ENCODE data around the gene TCTN2. TPM values are rescaled to one million over a fixed set of nuclear protein-coding genes. Genes with fewer than 3 reads are reported as not detected.

The TCTN2 gene
- polyA plus RNA-seq, 3 donors = 0.24 to 1.1 TPM; not detected in 1

DNA sequence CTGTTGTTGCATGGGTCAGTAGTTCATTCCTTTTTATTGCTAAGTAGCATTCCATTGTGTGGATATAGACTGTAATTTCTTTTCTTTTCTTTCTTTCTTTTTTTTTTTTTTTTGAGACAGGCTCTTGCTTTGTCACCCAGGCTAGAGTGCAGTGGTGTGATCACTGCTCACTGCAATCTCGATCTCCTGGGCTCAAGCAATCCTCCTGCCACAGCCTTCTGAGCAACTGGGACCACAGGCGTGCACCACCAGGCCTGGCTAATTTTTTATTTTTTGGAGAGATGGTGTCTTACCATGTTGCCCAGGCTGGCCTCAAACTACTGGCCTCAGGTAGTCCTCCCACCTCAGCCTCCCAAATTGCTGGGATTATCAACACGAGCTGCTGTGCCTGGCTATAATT lies 46.4 kb downstream of the TCTN2 start:
- Mint-ChIP-seq H3K9me3 (no peaks in the 10 kb centered on the region), H3K4me3 (no peak overlapping the region), H3K4me1 (peaks cover 20% of the 10 kb centered on the region), H3K27me3 (ENCODE audit: low read depth in 3 of 3) (peaks cover 0 to 7% (median 0%) of the 10 kb centered on the region in 3 donors), H3K27ac (peak overlapping the region in 2 of 7 donors; percentile 42 to 53), H3K36me3 (peaks cover 28 to 44% of the 10 kb centered on the region in 2 donors)
- H3K36me3 ChIP-seq (replicated peaks in 1 of 2; ENCODE audit: control insufficient read depth in 1 of 2, insufficient read depth in 2 of 2, low read length in 2 of 2) = peaks cover 15 to 37% of the 10 kb centered on the region in 2 donors
- intact Hi-C loops (cut with micrococcal nuclease) = no loop called here
- TF ChIP-seq, protein P1, sequence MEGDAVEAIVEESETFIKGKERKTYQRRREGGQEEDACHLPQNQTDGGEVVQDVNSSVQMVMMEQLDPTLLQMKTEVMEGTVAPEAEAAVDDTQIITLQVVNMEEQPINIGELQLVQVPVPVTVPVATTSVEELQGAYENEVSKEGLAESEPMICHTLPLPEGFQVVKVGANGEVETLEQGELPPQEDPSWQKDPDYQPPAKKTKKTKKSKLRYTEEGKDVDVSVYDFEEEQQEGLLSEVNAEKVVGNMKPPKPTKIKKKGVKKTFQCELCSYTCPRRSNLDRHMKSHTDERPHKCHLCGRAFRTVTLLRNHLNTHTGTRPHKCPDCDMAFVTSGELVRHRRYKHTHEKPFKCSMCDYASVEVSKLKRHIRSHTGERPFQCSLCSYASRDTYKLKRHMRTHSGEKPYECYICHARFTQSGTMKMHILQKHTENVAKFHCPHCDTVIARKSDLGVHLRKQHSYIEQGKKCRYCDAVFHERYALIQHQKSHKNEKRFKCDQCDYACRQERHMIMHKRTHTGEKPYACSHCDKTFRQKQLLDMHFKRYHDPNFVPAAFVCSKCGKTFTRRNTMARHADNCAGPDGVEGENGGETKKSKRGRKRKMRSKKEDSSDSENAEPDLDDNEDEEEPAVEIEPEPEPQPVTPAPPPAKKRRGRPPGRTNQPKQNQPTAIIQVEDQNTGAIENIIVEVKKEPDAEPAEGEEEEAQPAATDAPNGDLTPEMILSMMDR (IDR thresholded peaks at IDR 0.05) = no peak
- no CpG with 5 or more reads among the region's 3 CpGs for WGBS (ENCODE audit: insufficient coverage)
- peaks cover 28% of the 10 kb centered on the region for H3K79me2 ChIP-seq (ENCODE audit: insufficient read depth, low read length)
- no peak for DNase-seq
- peaks cover 19 to 20% of the 10 kb centered on the region in 2 donors for H3K4me1 ChIP-seq (ENCODE audit: control insufficient read depth in 1 of 2, insufficient read depth in 2 of 2, low read length in 2 of 2)
- no peak overlapping the region for H3K4me3 ChIP-seq (replicated peaks in 1 of 3; ENCODE audit: low read depth in 2 of 3, low read length in 3 of 3)
- H3K9me3 ChIP-seq (replicated peaks in 1 of 2; ENCODE audit: control insufficient read depth in 1 of 2, insufficient read depth in 1 of 2, low read length in 2 of 2) = no peaks in the 10 kb centered on the region
- no peak overlapping the region for H3K9ac ChIP-seq (ENCODE audit: insufficient read depth, low read length, poor library complexity, severe bottlenecking)
- H3K27me3 ChIP-seq (ENCODE audit: control insufficient read depth in 2 of 2, insufficient read depth in 2 of 2, low read length in 2 of 2) = no peaks in the 10 kb centered on the region
- no peak overlapping the region for H3K4me2 ChIP-seq (replicated peaks; ENCODE audit: extremely low read depth, low read length, poor library complexity, severe bottlenecking)
- H3K27ac ChIP-seq (ENCODE audit: low read depth in 1 of 2, low read length in 2 of 2) = no peak overlapping the region
- H2AFZ ChIP-seq (ENCODE audit: insufficient read depth, low read depth, low read length, poor library complexity, severe bottlenecking) = no peak overlapping the region
- H4K20me1 ChIP-seq (ENCODE audit: insufficient read depth, low read length) = peaks cover 5% of the 10 kb centered on the region

DNA sequence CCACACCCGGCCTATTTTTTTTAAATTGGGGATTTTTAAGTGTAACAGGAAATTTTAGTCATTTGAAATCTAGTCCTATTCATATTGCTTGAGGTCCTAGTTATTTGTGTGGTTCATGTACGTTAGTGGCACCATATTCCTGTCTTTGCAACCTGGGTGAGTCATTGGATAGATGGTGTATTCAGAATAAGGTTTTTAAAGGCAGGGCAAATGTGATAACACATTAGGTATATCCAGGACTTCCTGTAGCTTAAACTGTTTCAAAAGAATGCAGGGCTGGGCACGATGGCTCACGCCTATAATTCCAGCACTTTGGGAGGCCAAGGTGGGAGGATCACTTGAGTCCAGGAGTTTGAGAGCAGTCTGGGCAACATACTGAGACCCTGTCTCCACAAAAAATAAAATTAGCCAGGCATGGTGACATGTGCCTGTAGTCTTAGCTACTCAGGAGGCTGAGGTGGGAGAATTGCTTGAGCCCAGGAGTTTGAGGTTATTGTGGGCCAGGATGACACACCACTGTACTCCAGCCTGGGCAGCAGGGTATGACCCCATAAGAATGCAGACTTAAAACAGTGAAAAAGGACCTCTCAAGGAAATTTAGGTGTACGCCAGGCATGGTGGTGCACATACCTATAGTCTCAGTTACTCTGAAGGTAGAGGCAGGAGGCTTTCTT lies 49.4 kb downstream of the TCTN2 start:
- Histone ChIP-seq H3K4me1 (ENCODE audit: control insufficient read depth in 1 of 2, insufficient read depth in 2 of 2, low read length in 2 of 2) (peaks cover 0 to 2% of the 10 kb centered on the region in 2 donors), H2AFZ (ENCODE audit: insufficient read depth, low read depth, low read length, poor library complexity, severe bottlenecking) (no peak overlapping the region), H4K20me1 (ENCODE audit: insufficient read depth, low read length) (no peaks in the 10 kb centered on the region), H3K36me3 (replicated peaks in 1 of 2; ENCODE audit: control insufficient read depth in 1 of 2, insufficient read depth in 2 of 2, low read length in 2 of 2) (peaks cover 30 to 55% of the 10 kb centered on the region in 2 donors), H3K27ac (ENCODE audit: low read depth in 1 of 2, low read length in 2 of 2) (no peak overlapping the region), H3K79me2 (ENCODE audit: insufficient read depth, low read length) (peaks cover 11% of the 10 kb centered on the region), H3K27me3 (ENCODE audit: control insufficient read depth in 2 of 2, insufficient read depth in 2 of 2, low read length in 2 of 2) (no peaks in the 10 kb centered on the region), H3K9ac (ENCODE audit: insufficient read depth, low read length, poor library complexity, severe bottlenecking) (no peak overlapping the region), H3K4me3 (replicated peaks in 1 of 3; ENCODE audit: low read depth in 2 of 3, low read length in 3 of 3) (no peak overlapping the region), H3K4me2 (replicated peaks; ENCODE audit: extremely low read depth, low read length, poor library complexity, severe bottlenecking) (no peak overlapping the region), H3K9me3 (replicated peaks in 1 of 2; ENCODE audit: control insufficient read depth in 1 of 2, insufficient read depth in 1 of 2, low read length in 2 of 2) (no peaks in the 10 kb centered on the region)
- peaks cover 4% of the 10 kb centered on the region for H3K4me1 Mint-ChIP-seq
- no peak for DNase-seq
- TF ChIP-seq, protein P1 (IDR thresholded peaks at IDR 0.05) = no peak
- intact Hi-C loops (cut with micrococcal nuclease) = no loop called here
- no peak overlapping the region for H3K4me3 Mint-ChIP-seq
- H3K27ac Mint-ChIP-seq = no peak overlapping the region
- no peaks in the 10 kb centered on the region for H3K27me3 Mint-ChIP-seq (ENCODE audit: low read depth in 3 of 3)
- H3K36me3 Mint-ChIP-seq = peaks cover 42 to 62% of the 10 kb centered on the region in 2 donors
- H3K9me3 Mint-ChIP-seq = no peaks in the 10 kb centered on the region
- WGBS (ENCODE audit: insufficient coverage) = 92% methylated on average over 1 of the region's 5 CpGs

Measured in CD14-positive monocyte (primary cell).